ENCODE results near the gene BCO1. TPM values are rescaled to one million over a fixed set of nuclear protein-coding genes. Genes with fewer than 3 reads are reported as not detected.

The BCO1 gene
- total and polyA plus RNA-seq, 2 of the 4 experiments (the other 2 are of a cell fraction): not detected

- CTCF ChIA-PET: no interaction called here
- H3K23ac ChIP-seq (ENCODE audit: low read depth, low read length): no peak overlapping the region
- no peak overlapping the region for H3K4ac ChIP-seq (ENCODE audit: low read depth, low read length)
- no peak overlapping the region for H4K5ac ChIP-seq (ENCODE audit: low read depth, low read length)
- H3K27me3 ChIP-seq (ENCODE audit: control insufficient read depth, insufficient read depth, low read length): peaks cover 2% of the 10 kb centered on the region; the same call in 1 of the 2 replicates
- DNase-seq: no peak
- no peak overlapping the region for H4K8ac ChIP-seq (ENCODE audit: low read depth in 2 of 2, low read length in 2 of 2)
- H2AFZ ChIP-seq (replicated peaks; ENCODE audit: low read length, poor library complexity): no peak overlapping the region
- no TSS peak for BruUV-seq (replicated peaks)
- TF ChIP-seq ELK1 (IDR thresholded peaks at IDR 0.05; ENCODE audit: borderline replicate concordance, low read depth, low read length) (no peak), SMC3 (IDR thresholded peaks at IDR 0.05; ENCODE audit: low read depth, low read length) (no peak), CTCF (conservative IDR thresholded peaks at IDR 0.05; ENCODE audit: low read depth, low read length) (no peak), MAFK (IDR thresholded peaks at IDR 0.05; ENCODE audit: low read depth, low read length) (no peak), USF2 (IDR thresholded peaks at IDR 0.05; ENCODE audit: low read depth, low read length) (no peak), RFX5 (IDR thresholded peaks at IDR 0.05; ENCODE audit: low read depth, low read length) (no peak), RAD21 (IDR thresholded peaks at IDR 0.05; ENCODE audit: low read length) (no peak), FOS (IDR thresholded peaks at IDR 0.05; ENCODE audit: low read depth, low read length) (no peak), CEBPB (IDR thresholded peaks at IDR 0.05; ENCODE audit: low read depth, low read length) (no peak), RCOR1 (IDR thresholded peaks at IDR 0.05; ENCODE audit: insufficient replicate concordance, low read length) (no peak)
- H3K56ac ChIP-seq (ENCODE audit: extremely low read depth, insufficient read depth, low read length): no peak overlapping the region
- H3K27ac ChIP-seq (ENCODE audit: insufficient read depth, low read length): no peak overlapping the region
- no peak overlapping the region for H2AK5ac ChIP-seq (ENCODE audit: low read depth, low read length)
- H3K9ac ChIP-seq (ENCODE audit: low read depth, low read length): no peak overlapping the region
- intact Hi-C loops (cut with micrococcal nuclease) (no loop called here), in situ Hi-C loops (cut with MboI; ENCODE audit: low sequenced_read_pairs) (no loop called here), dilution Hi-C loops (cut with HindIII; ENCODE audit: low sequenced_read_pairs, unreplicated experiment) (no loop called here)
- no peaks in the 10 kb centered on the region for H3K9me1 ChIP-seq (ENCODE audit: insufficient read depth, low read length)
- H3K4me2 ChIP-seq (ENCODE audit: low read depth, low read length): no peak overlapping the region
- H3K79me1 ChIP-seq (ENCODE audit: low read depth in 1 of 2, low read length in 2 of 2): no peaks in the 10 kb centered on the region
- no peak overlapping the region for H2AK9ac ChIP-seq (replicated peaks; ENCODE audit: low read depth, low read length, poor library complexity)
- H3K4me3 ChIP-seq (ENCODE audit: insufficient read depth, low read depth, low read length): no peak overlapping the region
- no peaks in the 10 kb centered on the region for H4K20me1 ChIP-seq (ENCODE audit: insufficient read depth, low read length)
- H4K91ac ChIP-seq (ENCODE audit: insufficient read depth, low read depth, low read length): no peak overlapping the region
- no peak overlapping the region for H2BK20ac ChIP-seq (ENCODE audit: low read depth, low read length)
- no peak overlapping the region for H2BK15ac ChIP-seq (ENCODE audit: low read depth, low read length)
- POLR2A ChIA-PET (ENCODE audit: unreplicated experiment): no interaction called here
- no peak overlapping the region for H2BK120ac ChIP-seq (ENCODE audit: low read depth, low read length)
- H3K18ac ChIP-seq (ENCODE audit: low read depth, low read length): no peak overlapping the region
- H3K4me1 ChIP-seq (ENCODE audit: control insufficient read depth, insufficient read depth, low read length): no peaks in the 10 kb centered on the region
- no peak for ATAC-seq (ENCODE audit: low read depth)
- no peak overlapping the region for H3K14ac ChIP-seq (replicated peaks; ENCODE audit: low read depth, low read length)
- WGBS, 2 experiments (ENCODE audit: extremely low coverage in 2 of 2, insufficient read length in 1 of 2): no CpG with 5 or more reads among the region's 4 CpGs
- no peaks in the 10 kb centered on the region for H3K9me3 ChIP-seq (ENCODE audit: control insufficient read depth, insufficient read depth, low read length)
- no peak overlapping the region for H2BK5ac ChIP-seq (ENCODE audit: low read depth, low read length, poor library complexity, severe bottlenecking)
- H3K36me3 ChIP-seq (ENCODE audit: control insufficient read depth, insufficient read depth, low read length): no peaks in the 10 kb centered on the region
Observed at GRCh38 chr16:81278526-81278925, 40.0 kb downstream of the BCO1 start.

Data from IMR-90 (cell line).